Neural crest cell (in vitro differentiated cells): ENCODE results near the gene UGP2. TPM values are rescaled to one million over a fixed set of nuclear protein-coding genes. Genes with fewer than 3 reads are reported as not detected.

Source experiments
- DNase-seq: peaks from one replicate; pipeline ENCODE4 v3.0.0; 2021; ENCODE audit warnings: low read depth, mixed read lengths, low spot score
- H3K27ac Mint-ChIP-seq: one replicate; pipeline ENCODE4 v1.8.0; 2021; ENCODE audit warnings: mild to moderate bottlenecking, mixed read lengths; ENCODE audit not compliant: unreplicated experiment
- H3K27me3 Mint-ChIP-seq: 2 replicates; pipeline ENCODE4 v1.8.0; 2021; ENCODE audit warnings: low read depth, mild to moderate bottlenecking, mixed read lengths
- H3K36me3 Mint-ChIP-seq: 2 replicates; pipeline ENCODE4 v1.8.0; 2021; ENCODE audit warnings: low read depth, mild to moderate bottlenecking, mixed read lengths
- H3K4me1 Mint-ChIP-seq: 2 replicates; pipeline ENCODE4 v1.8.0; 2021; ENCODE audit warnings: mixed read lengths
- H3K4me3 Mint-ChIP-seq: one replicate; pipeline ENCODE4 v1.8.0; 2021; ENCODE audit warnings: mild to moderate bottlenecking, mixed read lengths
- H3K9me3 Mint-ChIP-seq: 2 replicates; pipeline ENCODE4 v1.8.0; 2021; ENCODE audit warnings: mixed read lengths
- CTCF ChIP-seq: fragments of 200-600 bp; sonication (generic); conservative IDR thresholded peaks from 2 replicates; pipeline ENCODE4 v1.5.0; 2021; ENCODE audit warnings: antibody characterized with exemption, mild to moderate bottlenecking
- total RNA-seq: library from RNA; stranded (reverse); gene quantifications from 2 replicates; pipeline ENCODE4 v1.2.1, GENCODE V29; 2021

Gene UGP2
- total RNA-seq, 1 donor from 2014 or later: 56.9 TPM

- H3K27ac Mint-ChIP-seq: no peak overlapping the region
- no peak for TF ChIP-seq CTCF
- H3K9me3 Mint-ChIP-seq: peaks cover 10% of the 10 kb centered on the region
- peaks cover 11% of the 10 kb centered on the region for H3K4me1 Mint-ChIP-seq
- no peak overlapping the region for H3K4me3 Mint-ChIP-seq
- no peaks in the 10 kb centered on the region for H3K27me3 Mint-ChIP-seq
- H3K36me3 Mint-ChIP-seq: peaks cover 44% of the 10 kb centered on the region
- DNase-seq: no peak
Observed at GRCh38 chr2:63872571-63873328, 31.1 kb downstream of the UGP2 start.

- TF ChIP-seq CTCF: no peak
- H3K27me3 Mint-ChIP-seq: no peaks in the 10 kb centered on the region
- peaks cover 39% of the 10 kb centered on the region for H3K36me3 Mint-ChIP-seq
- peaks cover 10% of the 10 kb centered on the region for H3K9me3 Mint-ChIP-seq
- no peak overlapping the region for H3K27ac Mint-ChIP-seq
- peaks cover 11% of the 10 kb centered on the region for H3K4me1 Mint-ChIP-seq
- no peak for DNase-seq
- H3K4me3 Mint-ChIP-seq: no peak overlapping the region
Observed at GRCh38 chr2:63874204-63875130, 32.8 kb downstream of the UGP2 start.

GRCh38 chr2:63875131-63875527 lies 33.4 kb downstream of the UGP2 start:
- Mint-ChIP-seq H3K4me1 (peaks cover 11% of the 10 kb centered on the region), H3K27me3 (no peaks in the 10 kb centered on the region), H3K9me3 (peaks cover 10% of the 10 kb centered on the region), H3K4me3 (no peak overlapping the region), H3K27ac (no peak overlapping the region), H3K36me3 (peaks cover 39% of the 10 kb centered on the region)
- TF ChIP-seq CTCF: no peak
- no peak for DNase-seq

- Mint-ChIP-seq H3K27ac (no peak overlapping the region), H3K4me1 (peaks cover 14% of the 10 kb centered on the region), H3K36me3 (peaks cover 39% of the 10 kb centered on the region), H3K4me3 (no peak overlapping the region), H3K9me3 (peaks cover 10% of the 10 kb centered on the region), H3K27me3 (no peaks in the 10 kb centered on the region)
- TF ChIP-seq CTCF: no peak
- DNase-seq: no peak
Observed at GRCh38 chr2:63875559-63876245, 34.0 kb downstream of the UGP2 start.

GRCh38 chr2:63876311-63876710 lies 34.6 kb downstream of the UGP2 start:
- DNase-seq: no peak
- Mint-ChIP-seq H3K36me3 (peaks cover 39% of the 10 kb centered on the region), H3K27ac (no peak overlapping the region), H3K9me3 (peaks cover 10% of the 10 kb centered on the region), H3K27me3 (no peaks in the 10 kb centered on the region), H3K4me3 (no peak overlapping the region), H3K4me1 (peaks cover 13% of the 10 kb centered on the region)
- no peak for TF ChIP-seq CTCF
